ENCODE measurements around the gene OSBPL2. TPM values are rescaled to one million over a fixed set of nuclear protein-coding genes. Genes with fewer than 3 reads are reported as not detected.

The OSBPL2 gene
- total RNA-seq, 2 experiments from 2014 or later: 27.1 TPM

DNA sequence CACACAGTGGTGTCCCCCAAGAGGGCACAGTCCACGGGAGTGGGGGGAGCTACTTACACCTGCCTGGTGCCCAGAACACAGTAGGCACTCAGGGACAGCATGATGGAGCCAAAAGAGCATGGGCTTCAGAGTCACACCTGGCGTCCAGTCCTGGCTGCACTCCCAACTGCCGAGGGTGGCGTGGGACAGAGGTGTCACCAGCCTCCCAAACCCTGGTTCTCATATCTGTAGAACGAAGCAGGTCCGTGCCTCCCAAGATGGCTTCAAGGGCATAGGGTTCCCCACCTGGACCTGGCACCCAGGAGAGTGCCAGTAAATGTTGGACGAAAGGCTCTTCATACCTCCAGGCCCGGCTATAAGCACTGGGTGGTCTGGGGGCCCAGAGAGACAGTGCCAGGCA lies 27.1 kb upstream of the OSBPL2 start:
- ATAC-seq (no peak), DNase-seq (no peak)
- Mint-ChIP-seq H3K9me3 (ENCODE audit: low read depth) (no peaks in the 10 kb centered on the region), H3K4me3 (no peak overlapping the region), H3K27me3 (no peaks in the 10 kb centered on the region), H3K36me3 (no peaks in the 10 kb centered on the region), H3K4me1 (no peaks in the 10 kb centered on the region), H3K27ac (no peak overlapping the region)
- CTCF ChIA-PET: no interaction called here

DNA sequence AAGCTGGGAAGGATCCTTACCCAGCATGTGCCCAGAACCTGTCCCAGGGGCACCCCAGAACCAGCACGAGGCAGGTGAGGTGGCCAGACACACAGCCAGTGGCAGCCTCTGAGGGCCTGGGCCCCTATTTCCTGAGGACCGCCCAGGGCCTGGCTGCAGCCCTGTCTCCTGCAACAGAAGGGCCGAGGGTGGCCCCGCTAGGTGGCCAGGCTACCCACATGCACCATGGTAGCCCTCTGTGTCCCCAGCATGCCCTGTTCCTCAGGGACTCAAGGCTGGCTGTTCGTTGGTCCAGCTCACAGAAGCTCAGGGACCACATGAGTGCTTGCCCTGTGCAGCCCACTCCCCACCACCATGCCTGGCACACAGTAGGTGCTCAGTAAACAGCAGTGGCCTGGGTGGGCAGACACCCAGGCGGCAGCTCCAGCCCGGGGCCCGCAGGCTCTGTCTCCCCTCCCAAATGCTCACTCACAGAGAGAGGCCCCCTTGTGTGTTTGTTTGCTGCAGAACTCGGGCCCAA lies 26.5 kb upstream of the OSBPL2 start:
- Mint-ChIP-seq H3K27me3 (no peaks in the 10 kb centered on the region), H3K36me3 (no peaks in the 10 kb centered on the region), H3K4me1 (no peaks in the 10 kb centered on the region), H3K9me3 (ENCODE audit: low read depth) (no peaks in the 10 kb centered on the region), H3K27ac (no peak overlapping the region), H3K4me3 (no peak overlapping the region)
- DNase-seq: no peak
- no peak for ATAC-seq
- CTCF ChIA-PET: no interaction called here

DNA sequence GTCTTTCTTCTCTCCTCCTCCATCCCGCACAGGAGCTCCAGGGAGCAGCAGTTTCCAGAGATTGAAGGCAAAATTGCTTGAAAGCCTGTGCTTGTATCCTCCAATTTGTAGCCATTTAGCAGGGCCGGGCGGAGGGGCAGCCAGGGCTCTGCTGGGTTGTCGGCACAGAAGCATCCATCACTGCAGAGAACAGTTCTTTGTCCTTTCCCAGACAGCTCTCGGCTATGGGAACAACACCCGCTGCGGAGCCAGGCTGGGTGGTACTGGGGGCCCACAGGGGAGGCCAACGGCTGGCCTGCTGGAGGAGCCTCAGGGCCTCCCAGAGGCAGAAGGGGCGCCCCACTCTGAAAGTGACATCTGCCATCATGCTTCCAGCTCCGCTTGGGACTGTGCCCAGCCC lies 26.0 kb upstream of the OSBPL2 start:
- CTCF ChIA-PET: no interaction called here
- Mint-ChIP-seq H3K27ac (no peak overlapping the region), H3K9me3 (ENCODE audit: low read depth) (no peaks in the 10 kb centered on the region), H3K4me1 (no peaks in the 10 kb centered on the region), H3K4me3 (no peak overlapping the region), H3K36me3 (no peaks in the 10 kb centered on the region), H3K27me3 (no peaks in the 10 kb centered on the region)
- no peak for DNase-seq
- no peak for ATAC-seq

DNA sequence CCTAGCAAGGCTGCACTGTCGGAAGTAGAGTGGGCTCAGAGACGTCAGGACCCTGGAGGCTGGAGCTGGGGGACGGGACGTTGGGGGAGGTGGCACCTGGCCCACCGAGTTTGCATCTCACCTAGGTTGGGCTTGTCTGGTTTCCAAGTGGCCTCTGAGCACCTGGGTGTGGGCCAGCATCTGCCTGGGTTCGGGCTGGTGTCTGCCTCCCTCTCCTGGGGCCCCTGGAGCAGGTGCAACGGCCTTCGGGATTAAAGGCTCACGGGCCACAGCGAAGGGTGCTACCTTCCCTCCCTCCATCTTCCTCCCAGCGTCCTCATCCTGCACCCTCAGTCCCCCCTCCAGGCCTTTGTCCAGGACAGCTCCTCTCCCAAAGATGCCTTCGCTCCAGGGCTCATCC lies 24.3 kb upstream of the OSBPL2 start:
- Mint-ChIP-seq H3K9me3 (ENCODE audit: low read depth) (no peaks in the 10 kb centered on the region), H3K4me1 (no peaks in the 10 kb centered on the region), H3K36me3 (no peaks in the 10 kb centered on the region), H3K27me3 (peaks cover 14% of the 10 kb centered on the region), H3K27ac (no peak overlapping the region), H3K4me3 (no peak overlapping the region)
- no peak for DNase-seq
- ATAC-seq: no peak
- CTCF ChIA-PET: no interaction called here

DNA sequence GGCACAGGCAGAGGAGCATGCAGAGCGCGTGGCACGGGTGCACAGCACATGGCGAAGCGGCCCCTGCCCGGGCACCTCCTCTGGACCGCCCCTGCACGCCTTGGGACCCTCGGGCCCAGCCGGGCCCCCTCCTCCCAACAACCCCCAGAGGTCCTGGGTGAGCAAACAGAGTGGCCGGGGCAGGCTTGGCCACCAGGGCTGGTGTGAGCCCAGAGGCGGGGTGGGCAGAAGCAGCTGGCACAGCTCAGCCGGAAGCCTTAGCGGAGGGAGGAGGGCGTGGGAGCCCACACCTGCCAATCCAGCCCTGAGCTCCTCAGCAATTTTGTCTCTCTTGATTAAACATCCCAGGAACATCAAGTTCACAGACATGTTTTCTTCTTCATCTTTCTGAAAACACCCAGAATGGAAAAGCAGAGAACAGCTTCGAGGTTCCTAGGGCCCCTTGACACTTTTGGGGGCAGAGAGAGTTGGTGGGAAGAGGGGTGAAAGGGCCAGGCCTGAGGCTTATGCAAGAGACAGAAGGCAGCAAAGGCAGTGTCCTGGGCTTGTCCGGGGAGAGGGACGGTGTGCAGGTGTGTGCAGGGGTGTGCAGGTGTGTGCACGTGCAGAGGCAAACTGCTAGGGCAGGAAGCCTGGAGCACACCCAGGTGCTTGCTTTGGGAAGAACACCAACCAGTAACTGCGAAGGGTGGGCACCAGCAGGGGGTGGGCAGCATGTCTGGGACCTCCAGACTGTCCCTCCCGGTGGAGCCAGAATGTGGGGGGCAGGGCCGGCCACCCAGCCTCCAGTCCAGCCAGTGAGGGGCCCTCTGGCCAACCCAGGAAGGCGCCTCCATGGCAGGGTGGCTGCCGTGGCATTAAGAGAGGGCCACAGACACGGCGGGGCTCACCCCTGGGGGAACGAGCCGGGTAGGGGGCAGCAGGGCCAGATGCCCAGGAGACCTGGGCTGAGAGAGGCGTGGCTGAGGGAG lies 23.0 kb upstream of the OSBPL2 start:
- Mint-ChIP-seq H3K4me3 (no peak overlapping the region), H3K27me3 (peaks cover 16% of the 10 kb centered on the region), H3K9me3 (ENCODE audit: low read depth) (no peaks in the 10 kb centered on the region), H3K27ac (no peak overlapping the region), H3K4me1 (no peaks in the 10 kb centered on the region), H3K36me3 (no peaks in the 10 kb centered on the region)
- DNase-seq: no peak
- no peak for ATAC-seq
- CTCF ChIA-PET: no interaction called here

DNA sequence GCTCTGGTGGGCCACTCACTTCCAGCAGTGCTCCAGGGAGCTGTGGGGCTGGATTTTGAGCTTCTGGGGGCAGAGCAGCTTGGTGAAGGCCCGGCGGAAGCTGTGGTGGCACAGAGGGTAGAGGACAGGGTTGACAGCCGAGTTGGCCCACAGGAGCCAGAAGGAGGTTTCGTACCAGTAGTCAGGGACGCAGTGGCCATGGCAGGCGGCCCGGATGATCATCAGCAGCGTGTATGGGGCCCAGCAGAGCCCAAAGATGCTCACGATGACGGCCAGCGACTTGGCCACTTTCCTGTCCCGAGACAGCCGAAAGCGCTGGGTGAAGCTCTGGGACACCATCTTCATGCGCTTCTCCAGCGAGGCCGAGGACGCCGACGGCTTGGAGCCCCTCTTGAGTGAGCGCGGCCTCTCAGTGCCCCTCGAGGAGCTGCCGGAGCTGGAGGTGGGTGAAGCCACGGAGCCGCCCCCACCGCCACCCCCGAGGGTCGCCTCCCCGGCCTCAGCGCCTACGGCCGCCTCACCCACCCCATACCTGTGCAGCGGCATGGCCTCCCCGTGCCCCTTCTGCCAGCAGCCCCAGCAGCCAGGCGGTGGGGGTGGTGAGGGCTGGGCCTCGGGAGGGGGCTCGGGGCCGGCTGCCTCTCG lies 22.2 kb upstream of the OSBPL2 start:
- no peak overlapping the region for H3K4me3 Mint-ChIP-seq
- DNase-seq (no peak), ATAC-seq (no peak)
- H3K27me3 Mint-ChIP-seq: peaks cover 22% of the 10 kb centered on the region
- no peak overlapping the region for H3K27ac Mint-ChIP-seq
- no peaks in the 10 kb centered on the region for H3K36me3 Mint-ChIP-seq
- no peaks in the 10 kb centered on the region for H3K4me1 Mint-ChIP-seq
- H3K9me3 Mint-ChIP-seq (ENCODE audit: low read depth): no peaks in the 10 kb centered on the region
- CTCF ChIA-PET: no interaction called here

DNA sequence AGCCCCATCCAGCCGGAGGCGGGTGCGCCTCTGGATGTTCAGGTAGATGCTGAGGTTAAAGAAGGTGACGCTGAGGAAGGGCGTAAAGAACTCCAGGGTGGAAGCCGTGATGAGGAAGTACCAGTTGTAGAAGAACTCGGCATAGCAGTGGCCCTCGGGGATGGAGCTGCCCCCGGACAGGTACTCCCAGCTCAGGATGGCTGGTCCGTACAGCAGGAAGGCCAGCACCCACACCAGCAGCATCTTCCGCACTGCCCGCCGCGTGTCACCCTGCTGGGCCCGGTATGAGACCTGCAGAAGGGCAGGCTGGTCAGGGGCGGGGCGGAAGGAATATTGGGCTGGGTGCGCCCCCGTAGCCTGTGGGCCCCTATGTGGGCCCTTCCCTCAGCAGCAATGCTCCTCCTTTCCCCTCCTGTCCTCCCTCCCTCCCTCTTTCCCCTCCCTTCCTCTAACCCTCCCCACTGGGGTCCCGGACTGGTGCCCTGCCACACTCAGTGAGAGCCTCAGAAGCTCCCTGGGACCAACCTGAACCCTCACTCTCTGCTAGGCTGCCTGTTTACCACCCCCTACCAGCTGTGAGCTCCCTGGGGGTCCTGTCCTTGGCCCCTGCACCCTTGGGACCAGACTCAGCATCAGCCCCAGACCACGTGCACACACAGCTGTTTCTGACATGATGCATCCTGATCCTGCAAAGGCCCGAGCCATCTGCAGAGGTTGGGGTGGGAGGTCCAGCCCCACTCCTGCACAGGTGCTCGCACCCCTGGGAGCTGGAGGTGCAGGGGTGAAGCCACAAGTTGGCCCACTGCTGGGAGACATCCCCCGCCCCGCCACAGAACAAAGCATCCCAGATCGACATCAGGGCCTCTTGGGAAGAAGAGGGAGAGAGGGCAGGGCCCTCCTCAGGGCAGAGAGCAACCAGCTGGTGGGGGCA lies 21.4 kb upstream of the OSBPL2 start:
- H3K4me3 Mint-ChIP-seq: no peak overlapping the region
- no peaks in the 10 kb centered on the region for H3K9me3 Mint-ChIP-seq (ENCODE audit: low read depth)
- H3K4me1 Mint-ChIP-seq: no peaks in the 10 kb centered on the region
- no peaks in the 10 kb centered on the region for H3K36me3 Mint-ChIP-seq
- ATAC-seq (no peak), DNase-seq (no peak)
- no peak overlapping the region for H3K27ac Mint-ChIP-seq
- H3K27me3 Mint-ChIP-seq: peaks cover 29% of the 10 kb centered on the region
- CTCF ChIA-PET: no interaction called here

DNA sequence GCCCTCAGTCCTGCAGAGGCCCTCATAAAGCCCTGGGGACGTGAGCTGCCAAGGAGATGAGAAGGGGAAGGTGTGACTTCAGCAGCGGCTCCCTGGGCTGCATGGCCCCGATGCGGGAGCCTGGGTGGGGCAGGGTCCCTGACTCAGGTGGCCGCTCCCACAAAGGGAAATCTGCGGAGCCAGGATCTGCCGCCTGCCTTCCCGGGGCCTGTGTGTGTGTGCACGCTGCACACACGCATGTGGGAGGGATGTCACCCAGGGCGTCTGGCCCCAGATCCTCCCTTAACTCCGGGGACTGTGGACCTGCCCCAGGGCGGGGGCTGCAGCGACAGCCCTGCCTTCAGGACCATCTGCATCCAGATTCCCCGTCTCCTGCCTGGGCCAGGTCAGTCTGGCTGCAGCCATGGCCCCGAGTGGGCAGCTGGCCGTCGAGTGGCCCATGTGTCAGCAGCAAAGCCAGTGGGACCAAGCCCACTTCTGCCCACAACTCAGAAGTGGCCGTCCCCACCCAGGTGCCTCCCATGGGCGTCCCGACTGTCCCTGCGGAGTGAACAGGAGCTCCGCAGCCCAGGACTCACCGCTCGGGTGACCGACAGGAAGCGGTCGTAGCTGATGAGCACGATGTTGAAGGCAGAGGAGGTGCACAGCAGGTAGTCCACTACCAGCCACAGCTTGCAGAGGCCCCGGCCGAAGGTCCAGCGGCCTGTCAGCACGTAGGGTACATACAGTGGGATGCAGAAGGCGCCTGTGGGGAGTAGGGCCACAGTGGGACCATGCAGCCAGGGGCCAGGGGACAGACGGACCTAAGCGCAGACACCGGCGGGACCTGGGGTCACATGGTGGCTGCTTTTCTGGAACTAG lies 20.2 kb upstream of the OSBPL2 start:
- no peak for ATAC-seq
- no peak overlapping the region for H3K4me3 Mint-ChIP-seq
- CTCF ChIA-PET: no interaction called here
- peaks cover 33% of the 10 kb centered on the region for H3K27me3 Mint-ChIP-seq
- H3K9me3 Mint-ChIP-seq (ENCODE audit: low read depth): no peaks in the 10 kb centered on the region
- no peak for DNase-seq
- H3K36me3 Mint-ChIP-seq: no peaks in the 10 kb centered on the region
- no peak overlapping the region for H3K27ac Mint-ChIP-seq
- H3K4me1 Mint-ChIP-seq: no peaks in the 10 kb centered on the region

DNA sequence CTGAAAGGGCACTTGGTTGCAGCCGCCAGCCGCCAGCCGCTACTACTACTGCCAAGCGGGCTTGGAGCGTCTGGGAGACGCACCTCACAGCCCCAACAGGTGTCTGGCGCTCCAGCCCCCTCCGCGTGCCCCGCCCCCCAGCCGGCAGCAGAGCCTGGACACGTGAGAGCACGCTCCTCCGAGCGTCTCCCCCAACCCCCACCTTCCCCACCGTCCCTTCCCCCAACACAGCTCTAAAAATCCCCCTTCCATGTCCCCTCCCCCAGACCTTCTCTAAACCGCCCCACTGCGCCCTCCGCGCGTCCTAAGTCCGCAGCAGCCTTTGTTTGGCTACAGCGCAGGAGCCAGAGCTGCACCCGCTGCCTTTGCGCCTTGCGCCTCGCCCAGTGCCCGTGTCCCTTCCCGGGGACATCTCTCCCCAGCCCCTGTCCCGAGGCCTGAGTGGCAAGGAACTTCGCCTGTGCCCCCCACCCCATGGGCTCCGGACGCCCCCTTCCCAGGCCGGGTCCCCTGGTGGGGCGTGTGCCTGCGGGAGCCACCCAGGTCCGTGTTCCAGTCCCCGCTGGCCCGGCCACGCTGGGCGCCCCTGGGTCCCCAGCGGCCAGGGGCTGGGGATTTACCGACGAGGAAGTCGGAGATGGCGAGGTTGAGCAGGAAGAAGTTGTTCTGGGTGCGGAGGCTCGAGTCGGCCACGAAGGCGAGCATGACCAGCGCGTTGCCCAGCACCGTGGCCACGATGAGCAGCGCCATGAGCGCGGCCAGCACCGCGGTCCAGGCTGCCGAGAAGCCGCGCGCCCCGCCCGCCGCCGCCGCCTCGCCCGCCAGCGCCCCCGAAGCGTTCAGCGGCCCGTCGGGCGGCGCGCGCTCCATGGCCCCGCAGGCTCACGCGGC lies 19.0 kb upstream of the OSBPL2 start:
- Mint-ChIP-seq H3K36me3 (no peaks in the 10 kb centered on the region), H3K9me3 (ENCODE audit: low read depth) (no peaks in the 10 kb centered on the region), H3K4me1 (no peaks in the 10 kb centered on the region), H3K4me3 (no peak overlapping the region), H3K27ac (no peak overlapping the region), H3K27me3 (peaks cover 33% of the 10 kb centered on the region)
- ATAC-seq (peak; percentile 32), DNase-seq (no peak)
- CTCF ChIA-PET: no interaction called here

DNA sequence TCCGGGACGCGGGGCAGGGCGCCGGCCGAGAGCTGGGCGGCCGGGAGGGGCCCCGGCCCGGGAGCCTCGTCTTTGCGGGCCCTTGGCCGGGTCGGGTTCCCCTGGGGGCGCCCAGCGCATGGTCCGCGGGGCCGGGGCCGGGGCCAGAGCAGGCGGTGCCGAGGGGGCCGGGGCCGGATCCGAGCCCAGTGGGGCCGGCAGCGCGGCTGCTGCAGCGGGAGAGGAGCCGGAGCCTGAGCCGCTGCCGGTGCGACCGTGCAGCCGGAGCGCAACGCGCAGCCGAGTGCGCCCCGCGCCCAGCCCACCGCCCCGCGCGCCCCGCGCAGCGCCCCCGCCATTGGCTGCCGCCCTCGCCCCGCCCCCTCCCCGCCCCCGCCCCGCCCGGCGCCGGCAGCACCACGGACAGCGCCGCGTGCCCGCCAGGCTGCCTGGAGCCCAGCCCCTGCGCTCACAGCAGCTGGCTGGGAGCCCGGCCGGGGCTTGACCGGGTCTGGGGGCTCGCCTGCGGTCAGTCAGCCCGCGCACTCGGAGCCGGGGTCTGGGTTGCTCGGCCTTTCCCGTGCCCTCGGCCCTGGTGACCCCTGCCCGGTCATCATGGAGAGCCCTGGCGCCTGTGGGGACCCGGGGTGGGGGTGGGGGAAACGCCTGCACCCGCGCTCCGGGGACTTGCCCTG lies 18.2 kb upstream of the OSBPL2 start, which contains the start of gene HRH3:
TSS of gene HRH3 (minus strand) at position 287 of the 674 bp plus-strand sequence. CDS start 308 bp downstream, outside the sequence.
- Mint-ChIP-seq H3K9me3 (ENCODE audit: low read depth) (no peaks in the 10 kb centered on the region), H3K27me3 (peaks cover 33% of the 10 kb centered on the region), H3K27ac (no peak within 1 kb of the TSS), H3K36me3 (no peaks in the 10 kb centered on the region), H3K4me1 (no peaks in the 10 kb centered on the region), H3K4me3 (no peak within 1 kb of the TSS)
- CTCF ChIA-PET: no interaction called here
- ATAC-seq (peak; percentile 83), DNase-seq (no peak)

DNA sequence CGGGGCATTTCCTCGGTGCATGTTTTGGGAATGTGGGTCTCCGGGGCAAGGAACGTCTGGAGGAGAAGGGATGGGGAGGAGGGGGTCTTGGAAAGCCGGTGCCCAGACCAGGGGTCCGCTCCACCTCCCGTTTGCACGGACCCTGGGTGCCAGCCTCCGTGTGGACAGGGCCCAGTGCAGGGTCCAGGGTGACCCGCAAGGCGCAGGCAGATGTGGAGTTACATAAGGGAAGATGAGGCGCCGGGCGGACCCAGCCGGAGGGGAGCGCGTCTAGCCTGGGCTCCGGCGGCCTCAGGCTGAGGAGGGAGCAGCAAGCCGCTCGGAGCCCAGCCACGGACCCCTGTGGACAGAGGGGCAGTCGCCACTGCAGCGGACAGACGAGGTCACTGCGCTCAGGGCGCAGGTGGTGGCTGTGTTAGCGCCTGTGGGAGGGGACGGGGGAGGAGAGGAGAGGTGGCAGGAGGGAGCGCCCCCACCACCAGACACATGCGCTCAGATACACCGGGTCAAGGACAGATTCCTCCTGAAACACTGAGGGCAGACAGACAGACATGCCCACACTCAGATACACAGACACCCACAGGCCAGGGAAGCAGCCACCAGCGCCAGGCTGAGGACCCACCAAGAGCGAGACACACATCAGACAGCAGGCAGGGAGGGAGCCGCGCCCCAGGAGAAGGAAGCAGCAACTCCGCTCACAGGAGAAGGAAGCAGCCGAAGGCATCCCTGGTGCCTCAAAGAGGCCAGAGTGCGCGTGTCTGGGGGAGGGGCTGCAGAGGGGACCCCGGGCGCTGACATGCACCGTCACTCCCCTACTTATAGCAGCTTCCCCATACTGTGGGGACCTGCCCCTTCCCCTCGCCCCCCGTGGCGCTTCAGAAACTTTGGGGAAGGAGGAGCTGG lies 17.4 kb upstream of the OSBPL2 start:
- Mint-ChIP-seq H3K36me3 (no peaks in the 10 kb centered on the region), H3K4me3 (no peak overlapping the region), H3K27ac (no peak overlapping the region), H3K4me1 (no peaks in the 10 kb centered on the region), H3K27me3 (peaks cover 33% of the 10 kb centered on the region), H3K9me3 (ENCODE audit: low read depth) (no peaks in the 10 kb centered on the region)
- CTCF ChIA-PET: no interaction called here
- DNase-seq (no peak), ATAC-seq (no peak)
